ENCODE data around the gene GCNA. TPM values are rescaled to one million over a fixed set of nuclear protein-coding genes. Genes with fewer than 3 reads are reported as not detected.

GCNA gene, protein sequence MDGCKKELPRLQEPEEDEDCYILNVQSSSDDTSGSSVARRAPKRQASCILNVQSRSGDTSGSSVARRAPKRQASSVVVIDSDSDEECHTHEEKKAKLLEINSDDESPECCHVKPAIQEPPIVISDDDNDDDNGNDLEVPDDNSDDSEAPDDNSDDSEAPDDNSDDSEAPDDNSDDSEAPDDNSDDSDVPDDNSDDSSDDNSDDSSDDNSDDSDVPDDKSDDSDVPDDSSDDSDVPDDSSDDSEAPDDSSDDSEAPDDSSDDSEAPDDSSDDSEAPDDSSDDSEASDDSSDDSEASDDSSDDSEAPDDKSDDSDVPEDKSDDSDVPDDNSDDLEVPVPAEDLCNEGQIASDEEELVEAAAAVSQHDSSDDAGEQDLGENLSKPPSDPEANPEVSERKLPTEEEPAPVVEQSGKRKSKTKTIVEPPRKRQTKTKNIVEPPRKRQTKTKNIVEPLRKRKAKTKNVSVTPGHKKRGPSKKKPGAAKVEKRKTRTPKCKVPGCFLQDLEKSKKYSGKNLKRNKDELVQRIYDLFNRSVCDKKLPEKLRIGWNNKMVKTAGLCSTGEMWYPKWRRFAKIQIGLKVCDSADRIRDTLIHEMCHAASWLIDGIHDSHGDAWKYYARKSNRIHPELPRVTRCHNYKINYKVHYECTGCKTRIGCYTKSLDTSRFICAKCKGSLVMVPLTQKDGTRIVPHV
- 1.9 TPM for polyA plus RNA-seq (2013, experiment 1 of 2; ENCODE audit: insufficient read length)
- 2.1 TPM for polyA plus RNA-seq (2013, experiment 2 of 2; ENCODE audit: insufficient read length)

DNA sequence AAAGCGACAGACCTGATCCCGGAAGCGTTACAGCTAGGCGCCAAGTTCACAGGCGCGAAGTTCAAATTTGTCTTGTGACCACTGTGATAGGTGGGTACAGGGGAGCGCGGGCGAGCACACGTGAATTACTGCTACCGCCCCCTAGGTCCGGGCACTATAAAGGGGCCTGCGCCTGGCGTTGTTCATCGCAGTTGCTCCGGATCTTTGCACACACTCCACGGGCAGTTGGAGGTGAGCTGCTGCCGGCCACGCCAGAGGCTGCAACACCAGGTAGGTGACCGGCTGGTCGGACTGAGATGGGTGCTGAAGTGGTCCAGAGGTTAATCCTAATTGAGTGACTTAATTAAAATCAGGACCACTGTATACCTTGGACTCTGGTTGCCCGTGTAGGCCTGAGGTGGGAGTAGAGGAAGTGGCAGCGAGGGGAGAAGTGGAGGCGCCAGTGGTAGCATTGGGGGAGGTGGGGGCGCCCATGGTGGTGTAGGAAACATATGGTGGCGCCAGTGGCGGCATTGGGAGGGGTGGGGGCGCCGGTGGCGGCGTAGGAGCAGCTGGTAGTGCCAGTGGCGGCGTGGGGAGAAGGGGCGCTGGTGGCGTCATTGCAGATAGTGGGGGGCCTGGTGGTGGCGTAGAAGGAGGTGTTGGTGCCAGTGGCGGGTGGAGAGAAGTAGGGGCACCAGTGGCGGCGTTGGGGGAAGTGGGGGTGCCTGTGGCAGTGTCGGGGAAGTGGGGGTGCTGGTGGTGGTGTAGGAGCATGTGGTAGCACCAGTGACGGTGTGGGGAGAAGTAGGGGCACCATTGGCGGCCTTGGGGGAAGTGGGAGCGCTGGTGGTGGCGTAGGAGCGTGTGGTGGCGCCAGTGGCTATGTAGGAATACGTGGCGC, at the start of gene GCNA:
Gene GCNA, plus strand, starts transcription at position 185 of the 883 bp plus-strand sequence. CDS start 2,385 bp downstream, outside the sequence.
- DNase-seq = no peak

- peak; percentile 56 for DNase-seq
These were observed 46.0 kb upstream of the GCNA start for GRCh38 chrX:71532078-71532752.

- peak; percentile 98 for DNase-seq
These were observed 45.3 kb upstream of the GCNA start, which contains the start of gene OGT for GRCh38 chrX:71532753-71533425. Gene OGT, plus strand, starts transcription at chrX:71533104. Its CDS starts 196 bp downstream, at chrX:71533300.

DNA sequence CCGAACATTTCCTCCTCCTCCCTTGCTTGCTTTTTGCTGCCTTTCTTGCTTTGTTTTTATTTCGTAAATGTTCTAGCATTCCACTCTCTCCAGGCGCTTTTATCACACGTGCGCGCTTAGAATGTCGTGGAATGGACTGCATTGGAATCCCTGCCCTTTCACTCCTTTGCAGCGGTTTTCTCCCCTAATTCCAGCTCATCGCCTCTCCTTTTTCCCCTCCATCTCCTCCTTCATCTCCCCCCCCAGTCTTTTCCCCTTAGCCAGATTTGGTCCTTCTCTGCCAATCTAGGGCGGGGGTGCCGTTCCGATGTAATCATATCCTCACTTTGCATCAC, 44.8 kb upstream of the GCNA start:
- no peak for DNase-seq

- peak; percentile 56 for DNase-seq
These were observed 44.2 kb upstream of the GCNA start for GRCh38 chrX:71533851-71534561.

GRCh38 chrX:71534773-71535544, 43.3 kb upstream of the GCNA start:
- no peak for DNase-seq

- no peak for DNase-seq
These were observed 42.0 kb upstream of the GCNA start for GRCh38 chrX:71536285-71536684.

GRCh38 chrX:71537743-71538142, 40.5 kb upstream of the GCNA start:
- no peak for DNase-seq

GRCh38 chrX:71540801-71541200, 37.4 kb upstream of the GCNA start:
- no peak for DNase-seq

GRCh38 chrX:71541210-71542022, 36.8 kb upstream of the GCNA start:
- peak; percentile 79 for DNase-seq

DNA sequence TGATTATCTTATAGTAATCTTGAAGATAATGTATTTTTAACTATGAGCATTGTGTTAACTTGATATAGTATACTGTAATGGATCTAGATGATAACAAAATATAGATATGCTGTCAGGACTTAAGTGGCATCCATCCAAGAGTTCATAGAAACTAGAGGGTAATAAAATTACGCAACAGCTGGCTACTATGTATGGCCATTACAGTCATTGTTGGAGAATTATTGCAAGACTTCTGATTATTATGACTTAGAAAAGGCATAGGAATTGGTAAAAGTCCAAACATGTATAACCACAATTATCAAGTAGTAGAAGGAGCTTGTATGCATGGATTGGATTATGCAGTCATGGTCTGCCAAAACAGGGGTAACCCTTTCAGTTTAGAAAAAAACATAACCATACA, 35.8 kb upstream of the GCNA start:
- DNase-seq = peak; percentile 82

- DNase-seq = no peak
These were observed 35.4 kb upstream of the GCNA start for GRCh38 chrX:71542825-71543224.

GRCh38 chrX:71543316-71543715, 34.9 kb upstream of the GCNA start:
- peak; percentile 77 for DNase-seq

GRCh38 chrX:71545364-71545763, 32.9 kb upstream of the GCNA start:
- DNase-seq = no peak

GRCh38 chrX:71546879-71547278, 31.4 kb upstream of the GCNA start:
- no peak for DNase-seq

DNA sequence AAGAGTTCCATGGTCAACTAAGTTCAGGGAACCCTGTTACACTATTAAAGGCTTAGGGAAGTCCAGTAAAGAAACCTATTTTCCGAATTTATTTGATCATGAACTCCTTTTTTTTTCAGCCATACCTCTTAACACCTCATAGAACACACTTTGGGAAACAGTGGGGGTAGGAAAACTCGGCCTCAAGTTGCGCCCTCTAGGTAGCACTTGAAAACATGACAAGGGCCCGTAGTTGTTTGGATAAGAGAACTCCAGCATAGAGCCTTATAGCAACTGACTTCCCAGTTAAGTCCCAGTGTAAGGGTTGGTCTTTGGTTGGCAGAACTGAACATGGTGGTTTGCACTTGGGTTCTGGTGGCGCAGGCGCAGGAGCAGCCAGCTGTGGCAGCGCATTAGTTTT, 30.9 kb upstream of the GCNA start:
- DNase-seq = no peak

- no peak for DNase-seq
These were observed 28.3 kb upstream of the GCNA start for GRCh38 chrX:71549986-71550385.

- no peak for DNase-seq
These were observed 27.7 kb upstream of the GCNA start for GRCh38 chrX:71550578-71550977.

GRCh38 chrX:71556036-71556435, 22.2 kb upstream of the GCNA start:
- no peak for DNase-seq
